Mesothelial cell of epicardium (in vitro differentiated cells): Measurements from ENCODE around the gene TBX18. TPM values are rescaled to one million over a fixed set of nuclear protein-coding genes. Genes with fewer than 3 reads are reported as not detected.

Experiments used
- DNase-seq, 2 experiments: peaks; one replicate each; pipeline ENCODE4 v3.0.0; 2021; ENCODE audit warnings: low spot score in 2 of 2; ENCODE audit not compliant: unreplicated experiment in 2 of 2
- H3K27ac Mint-ChIP-seq: 2 replicates; pipeline ENCODE4 v1.8.0; 2021; ENCODE audit warnings: mixed read lengths
- H3K27me3 Mint-ChIP-seq: 2 replicates; pipeline ENCODE4 v1.8.0; 2021; ENCODE audit warnings: low read depth, mixed read lengths
- H3K36me3 Mint-ChIP-seq: 2 replicates; pipeline ENCODE4 v1.8.0; 2021; ENCODE audit warnings: mixed read lengths
- H3K4me1 Mint-ChIP-seq: 2 replicates; pipeline ENCODE4 v1.8.0; 2021; ENCODE audit warnings: mixed read lengths
- H3K4me3 Mint-ChIP-seq: 2 replicates; pipeline ENCODE4 v1.8.0; 2021; ENCODE audit warnings: mild to moderate bottlenecking, moderate library complexity, mixed read lengths
- H3K9me3 Mint-ChIP-seq: 2 replicates; pipeline ENCODE4 v1.8.0; 2021; ENCODE audit warnings: mixed read lengths
- CTCF ChIP-seq: fragments of 200-600 bp; sonication (generic); IDR thresholded peaks from one replicate; pipeline ENCODE4 v1.5.0; 2021; ENCODE audit warnings: antibody characterized with exemption; ENCODE audit not compliant: unreplicated experiment
- total RNA-seq: library from RNA; stranded (reverse); gene quantifications from 3 replicates; pipeline ENCODE4 v1.2.1, GENCODE V29; 2021

TBX18 gene
- total RNA-seq, 1 donor from 2014 or later: 12.8 TPM

GRCh38 chr6:84688141-84688873, 76.1 kb downstream of the TBX18 start:
- Mint-ChIP-seq H3K4me1 (peaks cover 9% of the 10 kb centered on the region), H3K27me3 (peaks cover 12% of the 10 kb centered on the region), H3K9me3 (peaks cover 14% of the 10 kb centered on the region), H3K36me3 (no peaks in the 10 kb centered on the region), H3K27ac (no peak overlapping the region), H3K4me3 (no peak overlapping the region)
- no peak for TF ChIP-seq CTCF
- DNase-seq: no peak

GRCh38 chr6:84687431-84687830, 77.0 kb downstream of the TBX18 start:
- no peak for DNase-seq
- H3K36me3 Mint-ChIP-seq: no peaks in the 10 kb centered on the region

GRCh38 chr6:84685983-84686584, 78.3 kb downstream of the TBX18 start:
- Mint-ChIP-seq H3K27ac (no peak overlapping the region), H3K36me3 (no peaks in the 10 kb centered on the region), H3K9me3 (peaks cover 7% of the 10 kb centered on the region), H3K4me1 (peaks cover 9% of the 10 kb centered on the region), H3K27me3 (peaks cover 7% of the 10 kb centered on the region), H3K4me3 (no peak overlapping the region)
- TF ChIP-seq CTCF: peak; percentile 72
- no peak for DNase-seq

More at GRCh38 chr6:84687431-84687830, 77.0 kb downstream of the TBX18 start:
- peak overlapping the region; percentile 79 for H3K27ac Mint-ChIP-seq
- TF ChIP-seq CTCF: no peak
- H3K27me3 Mint-ChIP-seq: peaks cover 12% of the 10 kb centered on the region
- peaks cover 14% of the 10 kb centered on the region for H3K9me3 Mint-ChIP-seq
- no peak overlapping the region for H3K4me3 Mint-ChIP-seq
- H3K4me1 Mint-ChIP-seq: peaks cover 9% of the 10 kb centered on the region

- Mint-ChIP-seq H3K36me3 (no peaks in the 10 kb centered on the region), H3K9me3 (peaks cover 4% of the 10 kb centered on the region), H3K27ac (no peak overlapping the region), H3K4me3 (no peak overlapping the region), H3K27me3 (peaks cover 3% of the 10 kb centered on the region), H3K4me1 (no peaks in the 10 kb centered on the region)
- DNase-seq: no peak
- TF ChIP-seq CTCF: no peak
Observed at GRCh38 chr6:84681693-84682326, 82.6 kb downstream of the TBX18 start.

- Mint-ChIP-seq H3K4me1 (no peaks in the 10 kb centered on the region), H3K27me3 (peaks cover 8% of the 10 kb centered on the region), H3K36me3 (no peaks in the 10 kb centered on the region), H3K9me3 (no peaks in the 10 kb centered on the region), H3K27ac (no peak overlapping the region), H3K4me3 (no peak overlapping the region)
- TF ChIP-seq CTCF: no peak
- DNase-seq: no peak
Observed at GRCh38 chr6:84675651-84676050, 88.7 kb downstream of the TBX18 start.
